Measurements from ENCODE around the gene PFDN1.
"Not testable (repeated sequence)": the region's sequence is repeated elsewhere in the genome, so short reads cannot be mapped to it uniquely, and the experiment has no call there.

Gene PFDN1

GRCh38 chr5:140302786-140303639 is at the start of gene PFDN1:
Gene PFDN1, minus strand, starts transcription at chr5:140303101. Its CDS starts 28 bp downstream, at chr5:140303073.
- DNase-seq (ENCODE audit: low spot score), result peak; percentile 82

GRCh38 chr5:140351609-140352334 is 48.9 kb upstream of the PFDN1 start:
- DNase-seq (ENCODE audit: low spot score), result peak; percentile 58

DNA sequence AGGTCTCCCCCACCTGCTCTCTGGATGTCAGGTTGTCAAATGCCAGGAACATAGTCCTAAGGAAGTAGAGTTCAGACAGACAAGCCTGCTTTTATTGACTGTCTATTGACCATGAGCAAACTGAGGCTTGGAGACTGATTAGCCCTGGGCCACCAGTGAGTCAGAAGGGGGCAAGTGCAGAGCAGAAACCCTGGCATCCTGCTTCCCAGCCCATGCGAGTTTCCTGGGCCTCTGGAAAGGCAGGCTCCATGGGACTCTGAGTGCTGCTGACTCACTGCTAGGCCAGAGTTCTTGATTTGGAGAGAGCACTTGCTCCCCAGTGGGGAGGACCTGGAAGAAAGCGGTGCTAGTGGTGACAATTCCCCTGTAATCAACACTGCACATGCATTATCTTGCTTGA is 46.3 kb upstream of the PFDN1 start:
- DNase-seq (ENCODE audit: low spot score), result no peak

DNA sequence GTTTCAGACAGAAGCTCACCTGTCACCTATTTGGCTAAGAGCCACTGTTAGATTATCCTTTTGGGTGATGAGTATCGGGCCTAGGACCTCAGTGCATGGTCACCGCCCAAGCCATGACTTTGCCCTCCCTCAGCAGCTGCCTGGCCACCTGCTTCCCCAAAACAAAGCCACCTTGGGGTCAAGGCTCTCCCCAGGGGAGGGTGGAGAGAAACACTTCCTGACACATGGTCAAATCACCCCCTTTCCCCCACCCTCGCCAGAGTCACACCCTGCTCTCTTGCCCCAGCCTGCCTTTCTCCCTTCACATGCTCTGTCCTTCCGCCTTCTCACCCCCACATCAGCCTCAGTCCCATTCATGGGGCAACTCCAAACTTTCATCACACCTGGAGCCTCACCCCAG is 45.2 kb upstream of the PFDN1 start:
- DNase-seq (ENCODE audit: low spot score), result no peak

- DNase-seq (ENCODE audit: low spot score), result no peak
Observed at GRCh38 chr5:140347360-140347759, 44.5 kb upstream of the PFDN1 start.

DNA sequence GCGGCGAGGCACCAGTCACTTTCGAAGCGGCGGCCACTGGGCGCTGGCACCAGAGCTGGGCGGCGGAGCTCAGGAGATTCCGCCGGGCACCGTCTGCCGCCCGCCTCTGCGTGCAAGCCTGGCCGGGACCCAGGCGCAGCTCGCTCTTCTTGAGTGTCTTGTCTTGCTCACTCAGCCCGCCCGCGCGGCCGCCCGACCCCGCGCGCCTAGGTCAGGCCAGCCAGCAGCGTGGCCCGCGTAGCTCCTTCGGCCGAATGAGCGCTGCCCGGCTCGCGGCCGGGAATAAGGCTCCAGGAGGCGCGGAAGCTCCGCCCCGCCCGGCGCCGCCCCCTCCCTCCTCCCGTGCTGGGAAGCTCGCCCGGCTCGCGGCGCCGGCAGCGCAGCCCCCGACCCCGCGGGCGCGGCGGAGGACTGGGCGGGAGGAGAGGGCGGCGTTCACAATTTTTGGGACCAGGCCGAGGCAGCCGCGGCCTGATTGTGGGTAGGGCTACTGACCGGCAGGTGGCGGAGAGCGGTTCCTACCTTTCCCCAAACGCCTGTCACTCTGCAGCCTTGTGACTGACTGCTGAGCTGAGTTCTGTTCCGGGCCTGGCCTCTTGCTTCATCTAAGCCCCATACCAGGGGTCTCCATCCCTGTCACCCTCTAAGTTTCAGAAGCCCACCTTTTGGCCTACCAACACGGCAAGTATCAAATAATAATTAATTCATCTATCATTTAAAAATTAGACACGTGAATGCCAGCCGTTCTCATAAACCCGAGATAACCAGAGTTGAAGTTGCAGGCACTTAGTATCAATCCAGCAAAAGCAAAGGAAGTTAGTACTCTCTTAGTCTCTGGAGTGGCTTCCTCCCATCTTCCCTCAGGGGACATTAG is 43.7 kb upstream of the PFDN1 start, which contains the start of gene HBEGF:
HBEGF (minus strand) TSS at position 256 of the 874 bp plus-strand sequence. CDS start 275 bp downstream, outside the sequence.
- peak; percentile 83 for DNase-seq (ENCODE audit: low spot score)

- DNase-seq (ENCODE audit: low spot score), result peak; percentile 78
Observed at GRCh38 chr5:140345919-140346347, 43.0 kb upstream of the PFDN1 start.

- DNase-seq (ENCODE audit: low spot score), result no peak
Observed at GRCh38 chr5:140344683-140345423, 42.0 kb upstream of the PFDN1 start.

DNA sequence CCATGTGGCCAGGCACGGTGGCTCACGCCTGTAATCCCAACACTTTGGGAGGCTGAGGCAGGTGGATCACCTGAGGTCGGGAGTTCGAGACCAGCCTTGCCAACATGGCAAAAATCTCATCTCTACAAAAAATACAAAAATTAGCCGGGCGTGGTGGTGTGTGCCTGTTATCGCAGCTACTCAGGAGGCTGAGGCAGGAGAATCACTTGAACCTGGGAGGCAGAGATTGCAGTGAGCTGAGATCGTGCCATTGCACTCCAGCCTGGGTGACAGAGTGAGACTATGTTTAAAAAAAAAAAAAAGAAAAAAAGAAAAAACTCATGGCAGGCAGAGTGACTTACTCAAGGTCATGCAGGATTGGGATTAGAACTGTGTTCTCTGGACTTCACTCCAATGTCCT is 40.9 kb upstream of the PFDN1 start:
- DNase-seq (ENCODE audit: low spot score), result not testable (repeated sequence)

DNA sequence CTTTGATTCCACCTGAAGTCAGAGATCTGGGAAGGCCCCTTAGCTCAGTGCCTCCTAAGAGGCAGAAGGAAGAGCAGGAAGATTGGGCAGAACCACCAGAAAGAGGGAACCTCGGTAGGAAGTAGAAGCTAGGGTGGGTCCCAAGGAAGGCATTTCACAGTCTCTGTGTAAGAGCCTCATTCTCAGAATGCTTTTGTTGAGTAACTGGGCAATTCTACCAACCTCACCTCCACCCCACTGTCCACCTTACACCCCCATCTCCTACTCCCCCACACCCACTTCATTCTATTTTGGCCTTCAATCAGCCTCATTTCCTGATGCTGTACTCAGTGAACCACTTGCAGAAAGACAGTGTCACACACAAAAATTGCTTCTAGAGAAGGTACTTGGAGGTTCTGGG is 40.0 kb upstream of the PFDN1 start:
- DNase-seq (ENCODE audit: low spot score), result no peak

GRCh38 chr5:140342287-140342686 is 39.4 kb upstream of the PFDN1 start:
- DNase-seq (ENCODE audit: low spot score), result no peak

DNA sequence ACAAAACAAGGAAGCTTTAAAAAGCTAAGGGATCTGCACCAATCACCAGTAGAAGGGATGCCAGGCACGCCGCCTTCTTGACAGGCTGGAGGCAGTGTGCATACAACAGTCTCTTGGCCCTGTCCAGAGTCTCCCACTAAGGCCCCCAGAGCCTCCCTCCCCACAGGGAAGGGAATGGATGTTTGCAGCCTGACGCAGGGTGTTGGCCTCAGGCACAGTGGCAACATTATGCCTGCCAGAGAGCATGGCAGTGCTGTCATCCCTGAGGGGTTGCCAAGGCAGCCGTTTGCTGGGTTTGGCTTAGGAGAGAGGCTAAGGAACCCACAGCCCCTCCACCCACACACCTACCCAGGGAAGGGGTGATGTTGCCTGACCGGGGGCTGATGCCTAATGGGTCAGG is 38.7 kb upstream of the PFDN1 start:
- no peak for DNase-seq (ENCODE audit: low spot score)

DNA sequence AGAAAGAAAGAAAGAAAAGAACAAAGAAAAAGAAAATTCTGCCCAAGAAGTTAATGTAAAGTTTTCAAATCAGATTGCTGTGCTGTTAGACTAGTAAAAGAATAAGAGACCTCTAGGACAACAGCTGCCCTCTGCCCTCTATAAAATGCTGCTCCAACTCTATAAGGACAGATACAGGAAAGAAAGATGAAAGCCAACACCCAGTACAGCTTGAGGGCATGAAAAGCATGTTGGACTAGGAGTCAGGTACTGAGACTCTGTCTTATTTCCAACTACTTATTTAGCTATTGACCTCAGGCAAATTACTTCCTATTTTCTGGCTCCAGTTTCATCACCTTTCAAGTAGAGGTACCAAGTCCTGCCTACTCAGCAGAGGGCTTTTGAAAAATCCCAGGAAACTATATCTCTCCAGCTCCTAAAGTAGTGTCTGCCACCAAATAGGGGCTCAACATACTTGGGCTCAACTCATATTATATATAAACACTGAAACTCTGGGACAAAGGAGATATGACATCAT is 37.8 kb upstream of the PFDN1 start:
- no peak for DNase-seq (ENCODE audit: low spot score)

DNA sequence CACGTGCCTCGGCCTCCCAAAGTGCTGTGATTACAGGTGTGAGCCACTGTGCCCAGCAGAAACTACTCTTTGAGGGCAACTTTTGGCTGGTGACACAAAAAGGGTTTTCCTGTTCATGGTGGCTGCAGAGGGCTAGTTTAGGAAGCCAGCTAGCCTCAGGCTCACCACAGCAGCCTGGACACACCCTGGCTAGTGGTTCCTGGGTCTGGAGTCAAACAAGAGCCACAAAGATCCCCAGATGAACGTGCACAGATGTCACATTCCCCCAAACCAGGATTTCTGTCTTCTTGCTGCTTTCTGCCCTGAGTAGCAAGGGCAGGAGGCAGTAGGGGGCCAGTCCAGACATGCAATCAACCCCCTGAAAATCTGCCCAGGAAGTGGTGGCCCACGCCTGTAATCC is 36.7 kb upstream of the PFDN1 start:
- no peak for DNase-seq (ENCODE audit: low spot score)

DNA sequence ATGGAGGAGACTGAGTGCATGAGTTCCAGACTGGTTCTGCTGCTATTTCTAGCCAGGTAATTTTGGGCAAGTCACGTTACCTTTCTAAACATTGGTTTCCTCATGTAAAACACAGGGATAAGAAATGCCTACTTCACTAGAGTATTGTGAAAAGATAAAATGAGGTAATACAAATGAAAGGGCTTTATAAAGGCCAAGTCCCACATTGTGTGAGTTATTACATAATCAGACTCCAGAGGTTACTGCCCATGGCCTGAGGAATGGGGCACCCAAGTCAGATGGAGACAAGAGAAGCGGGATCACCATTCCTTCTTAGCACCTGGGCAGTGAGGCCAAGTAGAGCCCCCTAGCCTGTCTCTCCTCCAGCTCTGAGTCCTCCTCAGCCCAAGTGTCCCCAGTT is 36.0 kb upstream of the PFDN1 start:
- DNase-seq (ENCODE audit: low spot score), result no peak

GRCh38 chr5:140338336-140338735 is 35.4 kb upstream of the PFDN1 start:
- no peak for DNase-seq (ENCODE audit: low spot score)

DNA sequence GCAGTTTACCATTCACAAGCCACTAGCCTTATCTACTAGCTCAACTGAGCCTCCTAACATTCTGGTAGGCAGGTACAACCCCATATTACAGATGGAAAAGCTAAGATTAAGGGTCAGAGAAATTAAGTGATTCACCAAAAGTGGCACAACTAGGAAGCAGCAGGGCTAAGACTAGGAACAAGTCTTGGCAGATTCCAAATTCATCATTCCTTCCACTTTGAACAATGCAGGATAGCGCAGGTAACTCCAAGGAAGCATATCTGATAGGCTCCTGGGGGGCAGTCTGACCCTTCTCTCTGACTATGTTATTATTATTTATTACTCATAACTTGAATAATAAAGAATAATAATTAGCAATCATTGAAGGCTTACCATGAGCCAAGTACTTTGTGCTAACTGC is 35.0 kb upstream of the PFDN1 start:
- DNase-seq (ENCODE audit: low spot score), result no peak

GRCh38 chr5:140336388-140336787 is 33.5 kb upstream of the PFDN1 start:
- no peak for DNase-seq (ENCODE audit: low spot score)

DNA sequence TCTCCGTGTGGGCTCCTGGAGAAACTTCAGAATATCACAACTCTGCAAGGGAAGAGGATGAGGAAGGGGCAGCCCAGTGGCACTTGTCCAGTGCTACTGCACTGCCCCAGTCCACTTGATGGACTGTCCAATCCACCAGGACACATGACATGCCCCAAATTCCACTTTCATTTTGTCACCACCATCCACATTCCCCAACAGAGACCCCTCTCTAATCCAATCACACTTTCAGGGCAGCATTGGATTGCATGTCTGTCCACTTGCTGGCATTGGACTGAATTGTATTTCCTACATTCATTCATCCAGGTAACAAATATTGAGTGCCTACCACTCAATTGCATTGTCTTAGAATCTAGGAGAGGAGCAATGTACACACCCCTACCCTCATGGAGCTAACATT is 28.7 kb upstream of the PFDN1 start:
- DNase-seq (ENCODE audit: low spot score), result no peak

DNA sequence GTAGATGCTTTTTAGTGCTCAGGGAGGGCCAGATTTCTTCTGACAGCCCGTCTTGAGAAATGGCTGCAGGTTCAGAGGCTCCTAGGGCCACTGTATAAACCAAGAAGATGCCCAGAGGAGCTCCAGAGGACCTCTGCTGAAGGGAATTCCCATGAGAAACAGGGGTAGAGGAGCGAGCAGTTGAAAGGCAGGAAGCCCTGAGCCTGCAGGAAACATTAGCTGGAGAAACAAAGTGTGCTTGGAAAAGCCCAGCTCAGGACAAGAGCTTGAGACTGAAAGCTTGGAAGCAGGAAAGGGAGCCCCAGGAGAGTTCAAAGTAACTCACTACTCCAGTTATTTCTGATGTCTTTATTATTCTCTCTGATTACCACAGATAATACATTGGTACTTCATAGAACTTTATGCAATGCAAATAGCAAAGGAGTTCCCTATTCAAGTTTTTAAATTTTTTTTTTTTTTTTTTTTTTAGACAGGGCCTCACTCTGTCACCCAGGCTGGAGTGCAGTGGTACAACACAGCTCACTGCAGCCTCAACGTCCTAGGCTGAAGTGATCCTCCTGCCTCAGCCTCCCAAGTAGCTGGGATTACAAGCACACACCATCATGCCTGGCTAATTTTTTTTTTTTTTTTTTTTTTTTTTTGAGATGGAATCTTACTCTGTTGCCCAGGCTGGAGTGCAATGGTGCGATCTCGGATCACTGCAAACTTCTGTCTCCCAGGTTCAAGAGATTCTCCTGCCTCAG is 27.0 kb upstream of the PFDN1 start:
- DNase-seq (ENCODE audit: low spot score), result no peak
